ENCODE data around the gene PDE5A. TPM values are rescaled to one million over a fixed set of nuclear protein-coding genes. Genes with fewer than 3 reads are reported as not detected.

Gene PDE5A
- total and polyA plus RNA-seq, 2 experiments from 2014 or later: 2.3 to 19.3 TPM

- Histone ChIP-seq H3K4me1 (ENCODE audit: low read depth) (peaks cover 4% of the 10 kb centered on the region), H3K27ac (no peak overlapping the region), H3K27me3 (peaks cover 20% of the 10 kb centered on the region), H3K36me3 (no peaks in the 10 kb centered on the region), H3K4me3 (no peak overlapping the region), H3K9me3 (ENCODE audit: low read depth) (no peaks in the 10 kb centered on the region)
- no peak for DNase-seq (ENCODE audit: low read depth in 1 of 2, low spot score in 1 of 2)
- TF ChIP-seq CTCF (IDR thresholded peaks at IDR 0.05; ENCODE audit: low read depth, low read length): no peak
Measured at GRCh38 chr4:119624356-119624755, 4.2 kb downstream of the PDE5A start.

DNA sequence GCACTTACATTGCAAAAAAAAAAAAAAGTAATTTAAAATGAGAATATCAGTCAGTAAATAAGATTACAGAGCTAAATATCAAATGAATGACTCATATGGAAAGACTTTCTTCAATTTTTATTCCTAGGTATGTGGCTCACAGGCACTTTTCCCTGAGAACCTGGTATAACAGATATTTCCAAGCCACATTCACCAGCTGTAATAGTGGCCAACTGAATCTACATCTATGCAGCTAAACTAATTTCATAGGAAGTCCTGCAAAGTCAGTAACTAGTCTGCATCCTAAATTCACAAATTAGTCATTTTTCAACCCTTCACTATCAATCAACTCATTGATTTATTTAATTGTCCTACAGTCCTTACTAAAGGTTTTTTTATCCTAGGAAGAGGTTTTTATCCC, 5.6 kb downstream of the PDE5A start:
- Histone ChIP-seq H3K4me1 (ENCODE audit: low read depth) (no peaks in the 10 kb centered on the region), H3K9me3 (ENCODE audit: low read depth) (no peaks in the 10 kb centered on the region), H3K27ac (no peak overlapping the region), H3K36me3 (no peaks in the 10 kb centered on the region), H3K27me3 (peaks cover 20% of the 10 kb centered on the region), H3K4me3 (no peak overlapping the region)
- no peak for TF ChIP-seq CTCF (IDR thresholded peaks at IDR 0.05; ENCODE audit: low read depth, low read length)
- peak in 1 of 2 donors; percentile 5 for DNase-seq (ENCODE audit: low read depth in 1 of 2, low spot score in 1 of 2)

DNA sequence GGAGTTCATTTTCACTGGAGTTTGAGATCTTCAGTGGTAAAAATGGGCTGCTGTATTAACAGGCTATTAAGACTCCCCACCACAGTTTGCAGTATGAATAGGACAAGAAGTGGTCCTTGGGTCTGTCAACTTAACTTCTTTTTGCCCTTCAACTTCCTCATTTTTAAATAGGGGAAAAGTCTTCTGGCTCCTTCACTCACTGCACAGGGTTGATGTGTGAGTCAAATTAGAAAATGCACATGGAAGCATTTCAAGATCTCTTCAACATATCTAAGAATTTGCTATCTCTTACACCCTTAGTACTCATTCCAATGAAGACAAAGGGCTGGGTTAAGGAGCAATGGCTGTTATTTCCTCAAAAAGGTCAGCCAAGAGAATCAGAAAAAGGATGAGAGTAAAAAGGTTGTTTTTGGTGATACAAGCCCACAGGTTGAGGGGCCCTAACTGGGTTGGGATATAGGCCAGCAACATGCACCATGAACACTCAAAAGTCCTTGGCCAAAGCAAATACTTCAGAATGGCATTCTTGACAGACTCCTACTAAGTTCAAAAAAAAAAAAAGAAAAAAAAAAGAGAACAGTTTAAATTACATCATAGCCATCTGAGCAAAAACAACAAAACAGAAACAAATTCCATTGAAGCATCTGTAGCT, 13.4 kb downstream of the PDE5A start:
- Histone ChIP-seq H3K4me3 (no peak overlapping the region), H3K4me1 (ENCODE audit: low read depth) (no peaks in the 10 kb centered on the region), H3K36me3 (no peaks in the 10 kb centered on the region), H3K27me3 (no peaks in the 10 kb centered on the region), H3K9me3 (ENCODE audit: low read depth) (no peaks in the 10 kb centered on the region), H3K27ac (no peak overlapping the region)
- DNase-seq (ENCODE audit: low read depth in 1 of 2, low spot score in 1 of 2): no peak
- no peak for TF ChIP-seq CTCF (IDR thresholded peaks at IDR 0.05; ENCODE audit: low read depth, low read length)

DNA sequence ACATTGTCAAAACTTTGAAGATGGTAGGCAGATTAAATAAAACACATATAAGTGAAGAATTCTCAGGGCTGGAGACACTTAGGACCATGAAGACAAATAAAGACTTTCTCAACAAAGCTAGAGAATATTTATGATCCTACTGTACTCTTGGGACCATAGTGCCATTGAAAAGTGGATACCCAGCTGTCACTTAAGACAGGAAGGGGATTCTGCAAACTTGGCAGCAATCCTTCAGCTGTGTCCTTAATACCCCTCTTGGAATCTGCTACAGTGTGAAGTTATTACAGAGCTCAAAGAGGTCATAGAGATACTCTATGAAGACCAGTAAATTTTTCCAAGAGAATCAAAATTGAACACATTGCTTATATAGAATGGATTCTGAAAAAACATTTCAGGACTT, 24.3 kb downstream of the PDE5A start:
- Histone ChIP-seq H3K36me3 (no peaks in the 10 kb centered on the region), H3K4me3 (no peak overlapping the region), H3K4me1 (ENCODE audit: low read depth) (no peaks in the 10 kb centered on the region), H3K27me3 (no peaks in the 10 kb centered on the region), H3K9me3 (ENCODE audit: low read depth) (no peaks in the 10 kb centered on the region), H3K27ac (no peak overlapping the region)
- DNase-seq (ENCODE audit: low read depth in 1 of 2, low spot score in 1 of 2): no peak
- TF ChIP-seq CTCF (IDR thresholded peaks at IDR 0.05; ENCODE audit: low read depth, low read length): no peak

GRCh38 chr4:119602366-119602765, 26.2 kb downstream of the PDE5A start:
- Histone ChIP-seq H3K27ac (no peak overlapping the region), H3K36me3 (no peaks in the 10 kb centered on the region), H3K4me1 (ENCODE audit: low read depth) (no peaks in the 10 kb centered on the region), H3K27me3 (no peaks in the 10 kb centered on the region), H3K4me3 (no peak overlapping the region), H3K9me3 (ENCODE audit: low read depth) (no peaks in the 10 kb centered on the region)
- TF ChIP-seq CTCF (IDR thresholded peaks at IDR 0.05; ENCODE audit: low read depth, low read length): no peak
- no peak for DNase-seq (ENCODE audit: low read depth in 1 of 2, low spot score in 1 of 2)
